AG10803 (cell line): ENCODE measurements around the gene ZBTB8OS.
A peak's percentile ranks its signal among the peaks of the same experiment; 100 is the strongest.

Experiments
- DNase-seq: peaks from one replicate; pipeline ENCODE4 v3.0.0; 2010; ENCODE audit warnings: low read depth
- H3K4me3 ChIP-seq: 2 replicates; pipeline ENCODE4 v1.5.1; 2011; ENCODE audit warnings: mild to moderate bottlenecking, low read length, control low read depth
- TF ChIP-seq, protein P1 (sequence below): conservative IDR thresholded peaks from 2 replicates; pipeline ENCODE4 v1.5.1; 2011; ENCODE audit warnings: mild to moderate bottlenecking, low read length, control low read depth, inconsistent platforms

The ZBTB8OS gene

DNA sequence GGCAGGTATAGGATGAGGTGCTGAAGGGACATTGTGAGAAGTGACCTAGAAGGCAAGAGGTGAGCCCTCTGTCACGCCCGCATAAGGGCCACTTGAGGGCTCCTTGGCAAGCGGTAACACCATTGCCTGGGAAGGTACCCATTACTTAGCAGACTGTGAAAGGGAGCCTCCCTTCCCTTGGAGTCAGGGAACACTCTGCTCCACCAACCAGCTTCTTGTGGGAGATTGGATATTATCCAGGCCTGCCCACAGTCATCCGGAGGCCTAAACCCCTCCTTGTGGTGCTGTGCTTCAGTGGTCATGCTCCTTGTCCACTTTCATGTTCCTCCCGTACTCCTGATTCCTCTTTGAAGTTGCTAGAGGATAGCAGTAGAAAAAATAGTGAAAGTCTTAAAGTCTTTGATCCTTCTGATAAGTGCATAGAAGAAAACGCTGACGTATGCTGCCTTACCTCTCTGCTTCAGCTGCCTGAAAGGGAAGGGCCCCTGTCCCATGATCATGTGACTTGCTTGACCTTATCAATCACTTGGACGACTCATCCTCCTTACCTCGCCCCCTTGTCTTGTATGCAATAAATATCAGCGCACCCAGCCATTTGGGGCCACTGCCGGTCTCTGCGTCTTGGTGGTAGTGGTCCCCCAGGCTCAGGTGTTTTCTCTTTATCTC lies 16.7 kb upstream of the ZBTB8OS start:
- H3K4me3 ChIP-seq: no peak overlapping the region
- DNase-seq: no peak
- TF ChIP-seq, protein P1, sequence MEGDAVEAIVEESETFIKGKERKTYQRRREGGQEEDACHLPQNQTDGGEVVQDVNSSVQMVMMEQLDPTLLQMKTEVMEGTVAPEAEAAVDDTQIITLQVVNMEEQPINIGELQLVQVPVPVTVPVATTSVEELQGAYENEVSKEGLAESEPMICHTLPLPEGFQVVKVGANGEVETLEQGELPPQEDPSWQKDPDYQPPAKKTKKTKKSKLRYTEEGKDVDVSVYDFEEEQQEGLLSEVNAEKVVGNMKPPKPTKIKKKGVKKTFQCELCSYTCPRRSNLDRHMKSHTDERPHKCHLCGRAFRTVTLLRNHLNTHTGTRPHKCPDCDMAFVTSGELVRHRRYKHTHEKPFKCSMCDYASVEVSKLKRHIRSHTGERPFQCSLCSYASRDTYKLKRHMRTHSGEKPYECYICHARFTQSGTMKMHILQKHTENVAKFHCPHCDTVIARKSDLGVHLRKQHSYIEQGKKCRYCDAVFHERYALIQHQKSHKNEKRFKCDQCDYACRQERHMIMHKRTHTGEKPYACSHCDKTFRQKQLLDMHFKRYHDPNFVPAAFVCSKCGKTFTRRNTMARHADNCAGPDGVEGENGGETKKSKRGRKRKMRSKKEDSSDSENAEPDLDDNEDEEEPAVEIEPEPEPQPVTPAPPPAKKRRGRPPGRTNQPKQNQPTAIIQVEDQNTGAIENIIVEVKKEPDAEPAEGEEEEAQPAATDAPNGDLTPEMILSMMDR: no peak

DNA sequence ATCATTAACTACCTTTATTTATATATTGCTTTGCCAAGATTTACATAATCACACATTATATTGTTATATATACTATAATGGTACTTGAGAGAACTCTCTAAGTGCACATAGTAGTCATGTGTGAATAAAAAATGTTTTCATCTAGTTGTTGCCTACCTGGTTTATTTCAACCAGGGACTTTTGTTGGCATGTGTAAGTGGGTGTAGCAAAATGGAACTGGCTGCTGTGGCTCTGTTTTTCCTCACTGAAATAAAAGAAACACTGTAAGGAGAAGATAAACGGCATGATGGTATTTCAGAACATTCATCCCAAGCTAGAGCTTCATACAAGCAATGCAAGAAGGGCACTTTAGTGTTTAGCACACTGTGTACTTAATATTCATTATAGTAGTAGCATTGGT lies 15.6 kb upstream of the ZBTB8OS start:
- DNase-seq: no peak
- no peak overlapping the region for H3K4me3 ChIP-seq
- TF ChIP-seq, protein P1: no peak

DNA sequence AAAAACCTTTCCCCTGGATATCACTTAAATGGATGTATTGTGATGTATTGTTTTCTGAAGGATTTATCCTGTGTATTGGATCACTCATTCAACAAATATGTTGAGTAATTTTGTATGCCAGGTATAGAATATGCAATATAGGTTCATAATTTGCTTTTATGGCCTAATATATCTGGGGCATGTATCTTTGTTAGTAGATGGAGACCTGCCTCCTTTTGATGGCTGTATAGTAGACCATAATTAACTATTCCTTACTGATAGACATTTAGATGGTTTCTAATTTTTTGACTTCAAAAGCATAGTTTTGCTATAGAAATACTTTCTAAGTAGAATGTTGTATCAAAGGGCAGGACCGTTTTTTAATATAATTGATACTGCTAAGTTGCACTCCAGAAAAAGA lies 9.2 kb upstream of the ZBTB8OS start:
- TF ChIP-seq, protein P1: no peak
- no peak for DNase-seq
- H3K4me3 ChIP-seq: no peak overlapping the region

DNA sequence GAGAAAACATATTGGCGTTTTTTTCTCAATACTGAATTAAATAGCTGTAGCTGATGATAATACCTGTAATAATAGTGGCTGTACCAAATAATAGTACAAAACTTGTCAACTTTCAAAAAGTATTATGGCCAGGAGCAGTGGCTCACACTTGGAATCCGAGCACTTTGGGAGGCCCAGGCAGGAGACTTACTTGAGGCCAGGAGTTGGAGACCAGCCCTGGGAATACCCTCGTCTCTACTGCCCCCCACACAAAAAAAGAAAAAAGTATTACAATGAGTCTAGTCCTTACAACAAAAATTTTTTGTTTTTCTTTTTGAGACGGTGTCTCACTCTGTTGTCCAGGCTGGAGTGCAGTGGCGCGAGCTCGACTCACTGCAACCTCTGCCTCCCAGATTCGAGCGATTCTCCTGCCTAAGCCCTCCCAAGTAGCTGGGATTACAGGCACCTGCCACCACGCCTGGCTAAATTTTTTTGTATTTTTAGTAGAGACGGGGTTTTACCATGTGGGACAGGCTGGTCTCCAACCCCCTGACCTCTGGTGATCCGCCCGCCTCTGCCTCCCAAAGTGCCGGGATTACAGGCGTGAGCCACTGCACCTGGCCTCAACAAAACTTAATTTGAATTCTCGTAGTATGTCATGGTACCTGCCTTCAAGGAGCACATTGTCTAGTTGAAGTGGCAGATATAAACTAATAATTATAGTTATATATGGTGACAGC lies 2.1 kb upstream of the ZBTB8OS start:
- H3K4me3 ChIP-seq: peak overlapping the region; percentile 83
- TF ChIP-seq, protein P1: no peak
- DNase-seq: no peak

DNA sequence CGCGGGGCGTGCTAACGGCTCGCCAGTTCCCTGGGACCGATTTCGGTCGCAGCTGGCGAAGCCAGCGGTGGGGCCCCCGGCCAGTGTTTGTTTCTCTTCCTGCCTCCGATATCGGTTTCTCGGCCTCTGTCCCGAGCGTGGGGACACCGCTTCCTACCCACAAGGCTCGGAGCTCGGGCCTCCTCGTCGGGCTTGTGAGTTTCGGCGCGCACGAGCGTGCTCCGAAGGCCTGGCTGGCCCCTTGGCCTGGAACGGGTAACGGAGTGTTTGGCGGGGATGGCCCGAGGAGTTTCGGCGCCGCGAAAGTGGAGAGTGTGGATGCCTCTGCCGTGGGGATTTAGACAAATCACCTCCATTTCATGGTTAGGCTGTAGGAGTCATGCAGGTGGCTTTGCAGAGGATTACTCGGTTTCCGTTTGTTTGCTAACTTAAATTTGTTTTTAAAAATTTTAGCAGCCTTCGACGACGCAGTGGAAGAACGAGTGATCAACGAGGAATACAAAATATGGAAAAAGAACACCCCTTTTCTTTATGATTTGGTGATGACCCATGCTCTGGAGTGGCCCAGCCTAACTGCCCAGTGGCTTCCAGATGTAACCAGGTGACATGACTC lies 1.2 kb upstream of the ZBTB8OS start:
- TF ChIP-seq, protein P1: no peak
- H3K4me3 ChIP-seq: peak overlapping the region; percentile 83
- DNase-seq: no peak

DNA sequence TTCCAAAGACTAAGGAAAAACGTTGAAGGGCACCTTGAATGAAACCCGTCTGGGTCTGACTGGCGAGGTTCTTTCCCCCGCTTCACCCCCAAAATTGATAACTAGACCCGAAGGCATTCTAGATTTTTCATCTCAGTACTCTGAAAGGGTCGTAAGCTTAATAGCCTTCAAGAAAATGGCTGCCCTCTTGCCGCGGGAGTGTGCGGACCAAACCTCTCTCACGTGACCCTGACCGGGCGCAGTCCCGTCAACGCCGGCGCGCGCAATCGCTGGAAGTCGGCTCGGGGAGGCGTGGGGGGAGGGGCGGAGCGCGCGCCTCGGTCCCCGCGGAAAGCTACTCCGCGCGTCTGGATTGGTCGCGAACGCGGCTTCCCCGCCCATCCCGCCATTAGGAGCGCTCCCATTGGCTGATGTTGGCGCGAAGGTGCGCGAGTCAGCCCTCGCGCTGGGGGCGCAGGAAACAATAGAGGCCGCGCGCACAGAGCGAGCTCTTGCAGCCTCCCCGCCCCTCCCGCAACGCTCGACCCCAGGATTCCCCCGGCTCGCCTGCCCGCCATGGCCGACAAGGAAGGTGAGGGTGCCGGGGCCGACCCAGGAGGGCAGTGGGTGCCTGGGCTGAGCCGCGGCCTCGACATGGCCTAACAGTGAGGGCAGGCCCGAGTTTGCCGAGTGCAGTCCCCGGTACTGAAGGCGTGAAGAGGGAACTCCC lies 556 bp upstream of the ZBTB8OS start, which contains the start of gene RBBP4:
Gene RBBP4 (plus strand): TSS at position 457 of the 709 bp plus-strand sequence. CDS start 99 bp downstream, at position 556.
- TF ChIP-seq, protein P1: no peak
- H3K4me3 ChIP-seq: peak within 1 kb of the TSS; percentile 83
- DNase-seq: peak; percentile 97
